Fibroblast of mammary gland (primary cell): ENCODE data around the gene OR51E1.

Experiments used
- DNase-seq: peaks from one replicate; pipeline ENCODE4 v3.0.0-alpha.2; 2010; ENCODE audit warnings: low read depth
- H3K4me3 ChIP-seq: 2 replicates; pipeline ENCODE4 v1.5.1; 2011; ENCODE audit warnings: low read depth, mild to moderate bottlenecking, low read length, moderate library complexity; ENCODE audit not compliant: control insufficient read depth
- CTCF ChIP-seq: conservative IDR thresholded peaks from 2 replicates; pipeline ENCODE4 v1.5.1; 2011; ENCODE audit warnings: low read depth, low read length, inconsistent platforms; ENCODE audit not compliant: control insufficient read depth, insufficient read depth

The OR51E1 gene

GRCh38 chr11:4704054-4704789 is 60.4 kb downstream of the OR51E1 start, which contains the start of gene MMP26:
Gene MMP26 (plus strand): TSS chr11:4704784.
- no peak for DNase-seq
- TF ChIP-seq CTCF, result no peak

GRCh38 chr11:4704790-4705334 is 61.1 kb downstream of the OR51E1 start:
- TF ChIP-seq CTCF, result no peak
- no peak for DNase-seq

More at GRCh38 chr11:4704054-4704789, 60.4 kb downstream of the OR51E1 start, which contains the start of gene MMP26:
- H3K4me3 ChIP-seq, result no peak within 1 kb of the TSS

More at GRCh38 chr11:4704790-4705334, 61.1 kb downstream of the OR51E1 start:
- no peak overlapping the region for H3K4me3 ChIP-seq
